ENCODE measurements around the gene MASP1.
"Not testable (repeated sequence)": the region's sequence is repeated elsewhere in the genome, so short reads cannot be mapped to it uniquely, and the experiment has no call there.

MASP1 gene

DNA sequence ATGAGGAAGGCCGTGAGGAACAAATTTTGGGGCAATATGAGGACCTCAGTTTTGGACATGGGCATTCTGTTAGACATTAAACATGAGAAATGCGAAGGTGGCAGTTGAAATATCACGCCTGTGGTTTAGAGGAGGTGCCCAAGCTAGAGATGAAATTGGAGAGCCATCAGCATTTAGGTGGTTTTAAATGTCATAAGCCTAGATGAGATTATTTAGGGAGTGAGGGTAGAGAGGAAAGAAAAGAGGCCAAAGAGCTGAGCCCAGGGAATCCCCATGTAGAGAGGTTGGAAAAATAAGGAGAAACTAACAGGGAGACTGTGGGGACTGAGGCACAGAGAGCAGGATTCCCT, 79.4 kb downstream of the MASP1 start:
- no peak for DNase-seq

DNA sequence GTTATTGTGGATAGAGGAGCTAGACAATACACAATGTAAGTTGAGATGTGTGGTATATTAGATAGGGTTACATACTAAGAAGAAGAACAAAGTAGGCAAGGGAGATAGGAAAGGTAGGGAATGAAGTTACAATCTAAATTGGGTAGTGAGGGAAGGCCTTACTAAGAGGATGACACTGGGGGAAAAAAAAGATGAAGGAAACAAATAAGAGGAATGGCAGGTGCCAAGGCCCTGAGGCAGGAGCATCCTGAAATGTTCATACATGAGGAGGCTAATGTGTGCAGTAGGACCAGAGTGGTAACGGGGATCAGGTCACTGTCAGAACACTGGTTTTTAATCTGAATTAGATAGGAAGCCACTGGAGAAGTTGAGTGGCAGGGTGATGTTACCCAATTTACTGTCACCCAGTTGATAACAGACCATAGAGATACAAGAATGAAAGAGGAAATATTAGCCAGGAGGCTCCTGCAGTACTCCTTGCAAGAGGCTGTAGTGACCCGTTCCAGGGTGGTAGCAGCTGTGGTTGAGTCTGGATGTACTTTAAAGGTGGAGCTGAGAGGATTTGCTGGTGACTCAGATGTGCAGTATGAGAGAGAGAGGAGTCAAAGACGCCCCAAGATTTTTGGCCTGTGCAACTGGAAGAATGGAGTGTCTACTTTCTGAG, 79.9 kb downstream of the MASP1 start:
- no peak for DNase-seq

DNA sequence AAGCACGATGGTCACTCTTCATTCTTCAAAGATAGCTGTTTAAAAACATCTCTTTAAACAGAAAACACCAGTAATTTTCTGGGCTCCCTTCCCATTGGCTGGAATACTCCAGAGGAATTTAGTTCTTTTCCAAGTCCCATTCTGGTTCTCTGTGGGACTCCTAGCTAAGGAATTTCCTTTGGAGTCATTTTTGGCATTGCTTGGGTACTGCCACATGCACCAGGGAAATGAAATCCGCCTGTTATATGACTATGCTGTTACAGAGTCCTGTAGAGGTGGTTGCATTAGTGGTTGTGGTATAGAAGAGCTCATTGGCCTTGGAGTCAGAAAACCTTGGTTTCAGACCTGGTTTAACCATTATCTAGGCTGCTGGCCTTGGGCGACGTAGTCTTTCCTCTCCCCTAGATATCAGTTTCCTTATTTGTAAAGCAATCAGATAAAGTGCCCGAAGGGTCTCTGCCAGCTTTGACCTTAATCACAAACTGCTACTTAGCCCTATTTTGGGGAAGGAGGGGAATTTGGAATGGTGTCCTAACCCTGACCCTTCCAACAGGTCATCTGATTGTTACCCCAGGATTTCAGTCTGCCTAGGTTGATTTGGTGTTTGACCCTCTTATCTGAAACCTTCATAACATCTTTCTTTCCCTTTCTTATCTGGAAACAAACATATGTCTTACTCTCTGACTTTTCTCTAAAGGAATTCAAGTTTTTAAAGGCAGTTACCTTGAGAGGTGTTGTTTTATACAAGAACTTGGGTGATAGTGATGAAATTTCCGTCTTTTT, 80.8 kb downstream of the MASP1 start:
- no peak for DNase-seq

DNA sequence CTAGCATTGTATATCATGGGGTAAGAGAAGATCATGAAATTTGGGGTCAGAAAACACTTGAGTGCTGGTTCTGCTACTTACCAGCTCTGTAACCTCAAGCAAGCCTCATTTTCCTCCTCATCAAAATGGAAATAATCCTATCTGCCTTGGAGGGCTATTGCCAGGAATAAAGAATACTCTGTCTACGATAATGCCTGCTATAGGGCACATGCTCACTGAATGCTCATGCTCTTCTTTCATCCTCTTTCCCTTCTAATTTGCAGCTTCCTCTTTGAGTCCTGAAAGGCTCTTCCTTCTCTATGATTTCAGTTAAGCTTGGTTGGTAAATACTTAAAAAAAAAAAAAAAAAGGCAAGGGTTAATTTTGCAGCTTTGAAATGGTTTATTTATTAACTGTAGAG, 81.4 kb downstream of the MASP1 start:
- DNase-seq, result no peak

DNA sequence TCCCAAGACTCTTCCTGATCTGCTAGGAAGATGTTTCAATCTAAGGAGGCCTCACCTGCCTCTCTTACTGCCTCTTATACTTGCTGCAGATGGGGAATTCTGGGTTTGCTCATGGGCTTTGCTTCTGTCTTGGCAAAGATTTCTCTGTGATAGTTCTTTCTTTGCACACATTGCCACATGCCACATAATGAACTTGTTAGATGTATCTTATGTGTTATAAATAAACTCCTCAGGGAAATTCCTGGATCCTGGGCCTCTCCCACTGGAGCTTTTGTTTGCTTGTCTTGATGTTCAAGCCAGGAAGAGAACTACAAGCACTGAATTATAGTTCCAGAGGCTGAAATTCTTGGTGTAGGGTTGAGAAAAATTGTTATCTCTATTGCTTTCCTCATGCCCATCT, 82.0 kb downstream of the MASP1 start:
- no peak for DNase-seq

DNA sequence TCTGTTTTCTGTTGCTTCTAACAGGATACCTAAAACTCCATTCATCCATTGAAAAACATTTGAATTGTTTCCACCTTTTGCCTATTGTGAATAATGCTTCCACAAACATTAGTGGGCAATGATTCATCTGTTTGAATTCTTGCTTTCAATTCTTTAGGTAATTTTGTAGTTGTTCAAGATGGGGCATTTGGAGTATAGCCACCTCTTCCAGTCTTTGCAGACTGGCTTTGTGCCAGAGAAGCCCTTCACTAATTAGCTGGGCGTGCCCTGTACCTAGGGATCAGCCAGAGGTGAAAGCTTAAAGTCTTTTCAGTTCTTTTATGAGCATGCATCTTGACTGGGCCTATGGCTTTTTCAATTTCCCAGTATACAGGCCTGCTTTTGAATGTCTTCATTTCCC, 83.4 kb downstream of the MASP1 start:
- no peak for DNase-seq

DNA sequence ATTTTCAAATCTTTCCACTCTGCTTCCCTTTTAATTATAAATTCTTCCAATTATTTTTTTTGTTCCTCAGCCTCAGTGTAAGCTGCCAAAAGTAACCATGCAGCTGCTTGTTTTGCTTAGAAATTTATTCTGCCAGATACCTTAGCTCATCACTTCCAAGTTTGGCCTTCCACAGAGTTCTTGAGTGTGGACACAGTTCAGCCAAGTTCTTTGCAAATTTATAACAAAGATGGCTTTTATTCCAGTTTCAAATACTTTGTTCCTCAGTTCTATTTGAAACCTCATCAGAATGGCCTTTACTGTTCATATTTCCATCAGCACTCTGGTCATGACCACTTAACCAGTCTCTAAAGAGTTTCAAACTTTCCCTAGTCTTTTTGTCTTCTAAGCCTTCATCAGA, 83.9 kb downstream of the MASP1 start:
- no peak for DNase-seq

DNA sequence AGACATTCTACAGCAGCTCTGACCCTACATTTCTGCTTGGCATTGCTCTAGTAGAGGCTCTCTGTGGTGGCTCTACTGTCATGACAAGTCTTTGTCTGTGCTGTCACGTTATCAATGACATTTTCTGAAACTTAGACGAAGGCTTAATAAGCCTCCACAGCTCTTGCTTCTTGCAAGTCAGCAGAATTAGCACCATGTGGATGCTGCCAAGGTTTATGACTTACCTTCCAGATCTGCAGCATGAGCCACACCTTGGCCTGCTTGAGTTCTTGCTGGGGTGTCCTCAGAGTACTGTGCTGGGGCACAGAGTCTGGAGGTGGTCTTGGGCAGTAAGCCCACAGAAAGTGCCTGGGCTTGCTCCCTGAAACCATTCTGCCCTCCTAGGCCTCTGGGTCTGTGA, 84.5 kb downstream of the MASP1 start:
- DNase-seq, result no peak

DNA sequence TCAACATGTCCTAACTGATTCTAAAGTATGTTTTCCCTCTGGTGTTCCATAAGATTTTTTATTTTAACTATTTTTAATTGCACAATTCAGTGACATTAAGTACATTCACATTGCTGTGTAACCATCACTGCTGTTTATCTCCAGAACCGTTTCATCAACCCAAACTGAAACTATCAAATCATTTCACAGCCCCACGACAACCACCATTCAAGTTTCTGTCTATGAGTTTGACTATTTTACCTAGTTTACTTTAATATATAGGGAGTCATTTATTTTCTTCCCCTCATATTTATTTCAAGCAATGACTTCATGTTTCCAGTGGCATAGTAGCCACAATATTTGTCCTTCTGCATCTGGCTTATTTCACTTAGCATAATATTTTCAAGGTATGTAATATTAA, 85.9 kb downstream of the MASP1 start:
- no peak for DNase-seq

DNA sequence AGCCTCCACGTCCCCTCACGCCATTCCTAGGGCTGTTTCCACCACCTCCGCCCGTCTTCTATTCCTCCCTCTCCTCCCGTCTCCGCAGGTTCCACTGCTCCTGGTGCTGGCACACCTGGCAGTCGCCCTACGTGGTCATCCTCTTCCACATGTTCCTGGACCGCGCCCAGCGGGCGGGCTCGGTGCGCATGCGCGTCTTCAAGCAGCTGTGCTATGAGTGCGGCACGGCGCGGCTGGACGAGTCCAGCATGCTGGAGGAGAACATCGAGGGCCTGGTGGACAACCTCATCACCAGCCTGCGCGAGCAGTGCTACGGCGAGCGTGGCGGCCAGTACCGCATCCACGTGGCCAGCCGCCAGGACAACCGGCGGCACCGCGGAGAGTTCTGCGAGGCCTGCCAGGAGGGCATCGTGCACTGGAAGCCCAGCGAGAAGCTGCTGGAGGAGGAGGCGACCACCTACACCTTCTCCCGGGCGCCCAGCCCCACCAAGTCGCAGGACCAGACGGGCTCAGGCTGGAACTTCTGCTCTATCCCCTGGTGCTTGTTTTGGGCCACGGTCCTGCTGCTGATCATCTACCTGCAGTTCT, 92.0 kb downstream of the MASP1 start:
- DNase-seq, result not testable (repeated sequence)

DNA sequence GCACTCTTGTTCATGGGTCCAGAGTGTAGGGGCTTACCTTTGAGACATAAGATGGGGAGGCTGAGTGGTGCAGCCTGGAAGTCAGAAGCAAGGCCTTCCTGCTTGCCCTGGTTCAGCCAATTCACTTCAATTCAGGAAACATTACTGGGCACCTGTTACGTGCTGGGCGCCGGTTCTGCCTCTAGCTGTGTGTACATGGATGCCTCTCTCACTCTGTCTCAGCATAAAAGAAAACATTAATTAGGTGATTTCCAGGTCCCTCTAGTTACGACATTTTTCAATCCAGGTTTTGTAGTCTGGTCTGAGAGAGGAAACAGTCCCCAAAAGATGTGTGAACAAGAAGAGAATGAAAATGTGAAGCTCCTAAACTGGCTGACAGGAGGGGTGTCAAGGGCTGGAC, 93.0 kb downstream of the MASP1 start:
- DNase-seq, result no peak

DNA sequence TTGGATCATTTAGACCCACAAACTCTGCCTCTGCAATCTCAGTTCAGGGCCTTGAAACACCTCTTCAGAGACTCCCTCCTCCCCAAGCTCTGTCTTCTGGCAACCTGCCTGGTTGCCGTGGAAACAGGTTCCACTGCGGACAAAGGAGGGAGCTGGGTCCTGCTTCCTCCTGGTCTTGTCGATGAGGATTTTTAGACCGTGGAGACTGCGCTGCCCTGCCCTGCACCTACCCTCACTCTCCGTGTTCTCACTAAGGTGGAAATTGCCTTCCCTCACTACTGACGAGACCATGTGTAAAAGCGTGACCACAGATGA, 94.2 kb downstream of the MASP1 start, which contains the start of gene RTP1:
RTP1 (plus strand) TSS at position 152 of the 315 bp plus-strand sequence; CDS start at position 182, 30 bp downstream.
- DNase-seq, result no peak

DNA sequence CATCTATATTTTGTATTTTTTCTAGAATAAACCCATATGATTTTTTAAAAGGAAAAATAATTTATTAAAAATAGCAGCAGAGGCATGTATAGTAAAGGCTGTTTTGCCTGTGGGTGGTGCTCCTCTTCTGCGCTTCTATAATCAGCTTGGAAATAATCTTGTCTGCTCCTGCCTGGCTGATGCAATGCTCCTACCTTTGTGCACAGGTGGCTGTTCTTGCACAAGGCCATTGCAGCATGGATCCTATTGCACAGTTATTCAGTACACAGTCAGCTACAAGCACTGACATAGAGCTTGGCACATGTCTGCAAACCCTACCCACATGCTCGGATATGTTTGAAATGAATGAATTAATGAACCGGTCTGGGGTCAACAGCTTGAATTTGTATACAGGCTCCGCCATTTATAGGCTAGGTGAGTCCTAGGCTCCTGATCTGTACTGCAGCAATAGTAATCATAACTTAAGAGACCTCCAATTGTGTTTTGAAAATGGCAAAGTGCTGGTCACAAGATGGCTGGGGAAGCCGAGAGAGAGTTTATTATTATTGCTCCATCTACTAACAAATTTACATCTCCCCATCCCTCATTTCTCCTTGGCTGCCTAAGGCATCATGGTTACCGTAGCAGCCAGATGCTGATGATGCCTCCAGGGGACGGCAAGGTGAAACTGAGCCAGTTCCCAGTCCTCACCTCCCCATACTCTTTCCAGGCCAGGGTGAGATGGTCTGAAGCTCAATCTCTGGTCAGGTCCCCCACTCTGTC, 94.8 kb downstream of the MASP1 start:
- DNase-seq, result no peak

DNA sequence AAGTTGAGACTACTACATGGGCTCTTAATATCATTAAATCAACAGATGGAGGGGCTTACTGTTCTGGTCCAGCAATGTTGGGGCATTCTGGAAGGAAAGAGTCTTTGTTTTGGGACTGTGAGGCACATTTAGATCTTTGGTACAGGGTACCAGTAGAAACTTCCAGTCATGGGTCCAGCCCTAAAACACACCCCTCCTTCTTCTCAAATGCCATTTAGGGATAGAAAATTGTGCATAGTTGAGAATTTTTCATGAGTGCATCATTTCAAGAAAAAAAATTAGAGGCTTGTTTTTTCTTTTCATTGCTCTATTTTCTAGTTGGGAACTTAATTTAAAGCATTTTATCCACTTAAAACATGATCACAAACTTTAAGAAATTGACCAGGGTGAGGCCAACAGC, 98.4 kb downstream of the MASP1 start:
- DNase-seq, result no peak

DNA sequence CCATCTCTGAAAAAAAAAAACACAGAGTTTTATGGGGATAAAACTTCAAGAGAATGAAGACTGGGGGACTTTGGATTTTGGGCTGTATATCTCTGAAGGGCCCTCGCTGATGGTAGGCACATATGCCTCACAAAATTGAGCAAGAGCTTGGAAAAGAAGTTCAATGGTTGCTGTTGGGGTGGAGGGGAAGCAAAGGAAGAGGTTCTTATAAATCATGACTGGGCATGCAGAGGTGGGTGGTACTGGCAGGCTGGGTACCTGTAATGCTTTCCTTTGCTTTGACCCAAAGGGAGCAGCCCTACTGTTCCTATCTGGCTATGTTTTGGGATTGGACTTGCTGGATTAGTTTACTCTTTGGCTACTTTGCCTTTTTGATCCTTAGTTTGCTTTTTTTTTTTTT, 100.3 kb downstream of the MASP1 start:
- DNase-seq, result no peak

DNA sequence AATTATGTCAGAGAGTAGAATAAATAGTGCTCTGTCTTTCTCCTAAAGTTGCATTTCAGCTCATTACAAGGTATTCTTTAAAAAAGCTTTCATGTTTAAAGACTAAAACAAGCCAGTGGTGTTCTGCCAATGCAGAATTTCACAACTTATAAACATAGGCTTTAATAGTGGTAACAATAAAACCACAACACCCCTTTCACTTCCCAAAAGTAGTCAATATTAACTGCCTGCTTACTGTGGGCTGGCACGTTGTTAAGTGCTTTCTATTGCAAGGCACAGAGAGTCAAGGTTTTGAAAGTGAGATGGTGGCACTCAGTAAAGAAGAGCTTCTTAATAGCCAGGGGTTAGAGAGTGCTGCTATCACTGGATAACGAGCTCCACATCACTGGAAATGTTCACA, 102.6 kb downstream of the MASP1 start:
- peak; percentile 43 for DNase-seq

DNA sequence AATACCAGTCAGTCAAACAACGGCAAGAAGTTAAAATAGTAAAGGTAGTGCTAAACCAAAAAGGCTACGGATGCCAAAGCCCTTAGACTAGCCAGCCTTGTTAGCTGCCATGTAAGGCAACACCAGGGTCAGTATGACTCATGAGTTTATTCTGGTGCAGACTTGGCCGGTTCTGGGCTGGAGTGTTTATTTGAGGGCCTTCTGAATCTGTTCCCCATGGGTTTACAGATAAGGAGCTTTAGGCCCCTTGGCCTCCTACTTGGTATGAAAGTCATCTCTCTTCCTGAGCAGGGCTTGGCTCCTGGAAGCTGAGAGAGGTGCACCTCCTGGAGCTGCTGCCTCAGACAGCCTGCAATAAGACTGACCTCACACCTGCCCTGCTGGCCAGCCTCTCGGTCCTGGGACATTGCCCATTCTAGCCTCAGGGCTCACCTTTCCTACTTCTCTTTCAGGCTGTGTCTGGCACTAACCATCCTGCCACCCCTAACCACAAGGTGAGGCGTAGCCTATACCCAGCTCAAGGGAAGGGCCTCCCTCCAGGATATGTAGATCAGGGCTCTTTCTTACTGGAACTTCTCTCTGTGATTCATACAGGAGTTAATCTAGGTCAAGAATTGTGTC, 104.6 kb downstream of the MASP1 start:
- no peak for DNase-seq

DNA sequence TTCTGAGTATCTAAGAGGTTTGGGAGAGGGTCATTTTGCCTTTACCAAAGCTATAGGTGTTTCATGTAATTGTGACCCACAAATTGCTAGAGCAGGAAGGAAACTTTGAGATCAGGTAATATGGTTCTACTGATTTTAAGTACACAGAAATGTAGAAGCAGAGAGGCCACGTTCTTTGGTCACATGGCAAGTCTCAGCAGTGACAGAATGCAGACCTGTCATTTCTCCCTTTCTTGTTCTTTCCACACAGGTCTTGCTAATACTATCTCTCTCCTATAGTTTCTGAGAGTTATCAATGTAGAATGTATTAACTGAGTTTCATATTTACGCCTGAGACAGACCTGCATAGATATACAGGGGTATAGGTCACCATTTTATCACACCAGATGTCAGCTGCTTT, 105.2 kb downstream of the MASP1 start:
- DNase-seq, result no peak

DNA sequence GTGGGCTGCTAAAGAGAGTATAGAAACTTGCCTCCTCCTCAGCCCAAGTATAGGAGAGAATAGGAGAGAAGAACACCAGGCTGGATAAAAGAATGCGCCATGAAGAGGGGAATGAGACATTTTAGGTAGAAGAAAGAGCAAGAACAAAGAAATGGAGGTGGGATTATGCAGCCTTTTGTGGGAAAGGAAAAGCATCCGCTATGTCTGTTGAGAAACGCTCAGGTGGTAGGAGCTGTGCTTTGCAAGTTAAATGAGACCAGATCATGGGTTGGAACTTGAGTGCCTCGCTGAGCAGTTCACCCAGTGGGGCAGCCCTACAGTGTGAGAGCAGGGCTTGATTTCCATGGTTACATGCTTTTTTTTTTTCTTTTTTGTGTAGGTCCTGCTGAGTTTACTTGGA, 105.8 kb downstream of the MASP1 start:
- DNase-seq, result no peak
